ENCODE measurements around the gene JAZF1.

- TF ChIP-seq, protein P1, sequence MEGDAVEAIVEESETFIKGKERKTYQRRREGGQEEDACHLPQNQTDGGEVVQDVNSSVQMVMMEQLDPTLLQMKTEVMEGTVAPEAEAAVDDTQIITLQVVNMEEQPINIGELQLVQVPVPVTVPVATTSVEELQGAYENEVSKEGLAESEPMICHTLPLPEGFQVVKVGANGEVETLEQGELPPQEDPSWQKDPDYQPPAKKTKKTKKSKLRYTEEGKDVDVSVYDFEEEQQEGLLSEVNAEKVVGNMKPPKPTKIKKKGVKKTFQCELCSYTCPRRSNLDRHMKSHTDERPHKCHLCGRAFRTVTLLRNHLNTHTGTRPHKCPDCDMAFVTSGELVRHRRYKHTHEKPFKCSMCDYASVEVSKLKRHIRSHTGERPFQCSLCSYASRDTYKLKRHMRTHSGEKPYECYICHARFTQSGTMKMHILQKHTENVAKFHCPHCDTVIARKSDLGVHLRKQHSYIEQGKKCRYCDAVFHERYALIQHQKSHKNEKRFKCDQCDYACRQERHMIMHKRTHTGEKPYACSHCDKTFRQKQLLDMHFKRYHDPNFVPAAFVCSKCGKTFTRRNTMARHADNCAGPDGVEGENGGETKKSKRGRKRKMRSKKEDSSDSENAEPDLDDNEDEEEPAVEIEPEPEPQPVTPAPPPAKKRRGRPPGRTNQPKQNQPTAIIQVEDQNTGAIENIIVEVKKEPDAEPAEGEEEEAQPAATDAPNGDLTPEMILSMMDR (IDR thresholded peaks at IDR 0.05; ENCODE audit: insufficient read depth, low read length, poor library complexity, severe bottlenecking): no peak
- no peak for TF ChIP-seq EZH2phosphoT487 (conservative IDR thresholded peaks at IDR 0.05; ENCODE audit: low read length)
These were observed 36.3 kb downstream of the JAZF1 start for GRCh38 chr7:28144266-28144665.

Data from SU-DHL-6 (cell line).